Astrocyte of the cerebellum (primary cell): Measurements from ENCODE around the gene MARK2.
"Not testable (repeated sequence)": the region's sequence is repeated elsewhere in the genome, so short reads cannot be mapped to it uniquely, and the experiment has no call there.

Experiments
- DNase-seq: peaks from one replicate; pipeline ENCODE4 v3.0.0-alpha.2; 2011; ENCODE audit warnings: low read depth
- H3K4me3 ChIP-seq: 2 replicates; pipeline ENCODE4 v1.5.1; 2011; ENCODE audit warnings: mild to moderate bottlenecking, low read depth, low read length, moderate library complexity
- CTCF ChIP-seq: IDR thresholded peaks from 2 replicates; pipeline ENCODE4 v1.5.1; 2012; ENCODE audit warnings: low read length, low read depth, moderate library complexity, mild to moderate bottlenecking; ENCODE audit errors: missing control alignments
- in situ Hi-C: cut with HindIII; loops from 2 replicates; pipeline ENCODE4 v1.10.0; 2017; ENCODE audit warnings: low sequenced_read_pairs

MARK2 gene

GRCh38 chr11:63804259-63804658, 34.7 kb upstream of the MARK2 start:
- no peak overlapping the region for H3K4me3 ChIP-seq
- in situ Hi-C loops: no loop called here
- no peak for DNase-seq
- no peak for TF ChIP-seq CTCF

GRCh38 chr11:63805844-63806415, 33.0 kb upstream of the MARK2 start:
- no peak for TF ChIP-seq CTCF
- no peak overlapping the region for H3K4me3 ChIP-seq
- in situ Hi-C loops: no loop called here
- no peak for DNase-seq

GRCh38 chr11:63810383-63810782, 28.5 kb upstream of the MARK2 start:
- DNase-seq, H3K4me3 ChIP-seq, in situ Hi-C loops: not testable (repeated sequence)

GRCh38 chr11:63811522-63811921, 27.4 kb upstream of the MARK2 start:
- in situ Hi-C loops: no loop called here

GRCh38 chr11:63813035-63813562, 25.8 kb upstream of the MARK2 start, which contains the start of gene SPINDOC:
SPINDOC (plus strand) TSS chr11:63813456; CDS start chr11:63813687, 231 bp downstream.
- in situ Hi-C loops: no loop called here
- peak within 1 kb of the TSS; percentile 93 for H3K4me3 ChIP-seq
- TF ChIP-seq CTCF: no peak
- no peak for DNase-seq

More at GRCh38 chr11:63811522-63811921, 27.4 kb upstream of the MARK2 start:
- no peak overlapping the region for H3K4me3 ChIP-seq
- no peak for DNase-seq
- TF ChIP-seq CTCF: no peak

GRCh38 chr11:63813563-63814382, 25.1 kb upstream of the MARK2 start:
- no peak for DNase-seq
- TF ChIP-seq CTCF: no peak
- peak overlapping the region; percentile 93 for H3K4me3 ChIP-seq
- in situ Hi-C loops: no loop called here

- no peak for TF ChIP-seq CTCF
- DNase-seq: no peak
- peak overlapping the region; percentile 93 for H3K4me3 ChIP-seq
- in situ Hi-C loops: no loop called here
Observed at GRCh38 chr11:63814383-63814736, 24.6 kb upstream of the MARK2 start.
